ENCODE results near the gene SBF2. TPM values are rescaled to one million over a fixed set of nuclear protein-coding genes. Genes with fewer than 3 reads are reported as not detected.

Gene SBF2
- total and polyA plus RNA-seq, 5 donors from 2014 or later = 1.1 to 5.5 (median 2.1) TPM

GRCh38 chr11:9777525-9777924 lies 516.5 kb downstream of the SBF2 start:
- Mint-ChIP-seq H3K4me3 (no peak overlapping the region), H3K4me1 (peaks cover 0 to 4% (median under 1%) of the 10 kb centered on the region in 4 donors), H3K36me3 (peaks cover 10% of the 10 kb centered on the region), H3K27me3 (no peaks in the 10 kb centered on the region), H3K9me3 (no peaks in the 10 kb centered on the region), H3K27ac (no peak overlapping the region)
- no peak for ATAC-seq (ENCODE audit: low read depth in 2 of 2)
- no peaks in the 10 kb centered on the region for H3K4me1 ChIP-seq (ENCODE audit: control insufficient read depth, insufficient read depth, low read length, poor library complexity, severe bottlenecking)
- DNase-seq = no peak
- H3K36me3 ChIP-seq (ENCODE audit: control insufficient read depth, insufficient read depth, low read length) = peaks cover 7% of the 10 kb centered on the region
- no peaks in the 10 kb centered on the region for H3K27me3 ChIP-seq (ENCODE audit: control insufficient read depth, insufficient read depth, low read length)
- no peak overlapping the region for H3K27ac ChIP-seq (ENCODE audit: insufficient read depth, low read length, poor library complexity, severe bottlenecking)
- H3K9me3 ChIP-seq (ENCODE audit: control insufficient read depth in 2 of 2, low read length in 2 of 2) = no peaks in the 10 kb centered on the region
- H3K4me3 ChIP-seq (ENCODE audit: low read depth, low read length) = no peak overlapping the region

- H3K4me3 ChIP-seq (ENCODE audit: low read depth, low read length) = no peak overlapping the region
- no peak overlapping the region for H3K4me3 Mint-ChIP-seq
- no peaks in the 10 kb centered on the region for H3K27me3 Mint-ChIP-seq
- H3K9me3 ChIP-seq (ENCODE audit: control insufficient read depth in 2 of 2, low read length in 2 of 2) = no peaks in the 10 kb centered on the region
- no peaks in the 10 kb centered on the region for H3K27me3 ChIP-seq (ENCODE audit: control insufficient read depth, insufficient read depth, low read length)
- H3K36me3 Mint-ChIP-seq = peaks cover 10% of the 10 kb centered on the region
- no peak for ATAC-seq (ENCODE audit: low read depth in 2 of 2)
- H3K27ac ChIP-seq (ENCODE audit: insufficient read depth, low read length, poor library complexity, severe bottlenecking) = no peak overlapping the region
- DNase-seq = no peak
- peaks cover 0 to 4% (median under 1%) of the 10 kb centered on the region in 4 donors for H3K4me1 Mint-ChIP-seq
- no peaks in the 10 kb centered on the region for H3K9me3 Mint-ChIP-seq
- H3K4me1 ChIP-seq (ENCODE audit: control insufficient read depth, insufficient read depth, low read length, poor library complexity, severe bottlenecking) = no peaks in the 10 kb centered on the region
- H3K27ac Mint-ChIP-seq = no peak overlapping the region
- peaks cover 7% of the 10 kb centered on the region for H3K36me3 ChIP-seq (ENCODE audit: control insufficient read depth, insufficient read depth, low read length)
Measured at GRCh38 chr11:9777066-9777465, 517.0 kb downstream of the SBF2 start.

DNA sequence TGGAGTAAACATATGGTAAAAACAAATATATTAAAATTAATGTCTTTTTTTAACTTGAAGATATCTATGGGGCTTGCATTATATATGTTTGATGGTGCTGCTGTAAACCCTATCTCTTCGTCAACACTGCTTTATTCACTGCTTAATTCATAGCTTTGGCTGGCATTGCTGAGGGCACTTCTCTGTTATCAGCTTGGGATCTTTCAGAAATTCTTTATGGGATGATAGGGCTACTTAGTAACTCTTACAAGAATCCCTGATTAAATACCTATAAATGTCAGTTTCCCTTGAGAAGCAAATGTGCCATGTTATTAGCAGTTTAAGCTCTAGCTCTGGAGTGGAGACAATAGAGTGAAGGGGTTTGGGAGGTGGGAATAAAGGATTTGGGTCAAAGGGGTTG lies 517.8 kb downstream of the SBF2 start:
- H3K36me3 ChIP-seq (ENCODE audit: control insufficient read depth, insufficient read depth, low read length) = peaks cover 5% of the 10 kb centered on the region
- H3K4me3 ChIP-seq (ENCODE audit: low read depth, low read length) = no peak overlapping the region
- H3K4me1 ChIP-seq (ENCODE audit: control insufficient read depth, insufficient read depth, low read length, poor library complexity, severe bottlenecking) = no peaks in the 10 kb centered on the region
- Mint-ChIP-seq H3K36me3 (peaks cover 17% of the 10 kb centered on the region), H3K27ac (no peak overlapping the region), H3K27me3 (no peaks in the 10 kb centered on the region), H3K4me3 (no peak overlapping the region), H3K9me3 (no peaks in the 10 kb centered on the region), H3K4me1 (peaks cover 0 to 4% (median under 1%) of the 10 kb centered on the region in 4 donors)
- H3K27me3 ChIP-seq (ENCODE audit: control insufficient read depth, insufficient read depth, low read length) = no peaks in the 10 kb centered on the region
- no peaks in the 10 kb centered on the region for H3K9me3 ChIP-seq (ENCODE audit: control insufficient read depth in 2 of 2, low read length in 2 of 2)
- DNase-seq (no peak), ATAC-seq (ENCODE audit: low read depth in 2 of 2) (no peak)
- no peak overlapping the region for H3K27ac ChIP-seq (ENCODE audit: insufficient read depth, low read length, poor library complexity, severe bottlenecking)

DNA sequence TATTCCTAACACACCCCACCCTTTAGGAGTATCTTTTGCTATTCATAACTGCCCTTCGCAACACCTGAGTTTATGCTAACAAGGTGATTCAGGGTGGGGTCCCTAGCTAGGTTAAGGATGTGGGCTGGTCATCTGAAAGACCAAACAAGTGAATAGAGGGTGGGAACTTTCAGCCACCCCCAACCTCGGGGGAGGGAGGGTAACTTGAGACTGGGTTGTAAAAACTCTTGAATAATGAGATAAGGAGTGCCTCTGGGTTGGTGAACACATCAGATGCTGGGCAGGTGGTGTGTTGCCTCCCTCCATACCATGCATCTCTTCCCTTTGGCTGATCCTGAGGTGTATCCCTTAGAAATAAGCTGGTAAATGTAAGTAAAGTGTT lies 518.6 kb downstream of the SBF2 start:
- no peak overlapping the region for H3K4me3 ChIP-seq (ENCODE audit: low read depth, low read length)
- no peak overlapping the region for H3K4me3 Mint-ChIP-seq
- H3K36me3 ChIP-seq (ENCODE audit: control insufficient read depth, insufficient read depth, low read length) = peaks cover 3% of the 10 kb centered on the region
- H3K27me3 ChIP-seq (ENCODE audit: control insufficient read depth, insufficient read depth, low read length) = no peaks in the 10 kb centered on the region
- DNase-seq (no peak), ATAC-seq (ENCODE audit: low read depth in 2 of 2) (no peak)
- no peaks in the 10 kb centered on the region for H3K4me1 ChIP-seq (ENCODE audit: control insufficient read depth, insufficient read depth, low read length, poor library complexity, severe bottlenecking)
- H3K36me3 Mint-ChIP-seq = peaks cover 15% of the 10 kb centered on the region
- no peaks in the 10 kb centered on the region for H3K9me3 ChIP-seq (ENCODE audit: control insufficient read depth in 2 of 2, low read length in 2 of 2)
- no peaks in the 10 kb centered on the region for H3K9me3 Mint-ChIP-seq
- no peak overlapping the region for H3K27ac ChIP-seq (ENCODE audit: insufficient read depth, low read length, poor library complexity, severe bottlenecking)
- H3K4me1 Mint-ChIP-seq = peaks cover 0 to 4% (median under 1%) of the 10 kb centered on the region in 4 donors
- peak overlapping the region in 1 of 3 donors; percentile 16 for H3K27ac Mint-ChIP-seq
- H3K27me3 Mint-ChIP-seq = no peaks in the 10 kb centered on the region

DNA sequence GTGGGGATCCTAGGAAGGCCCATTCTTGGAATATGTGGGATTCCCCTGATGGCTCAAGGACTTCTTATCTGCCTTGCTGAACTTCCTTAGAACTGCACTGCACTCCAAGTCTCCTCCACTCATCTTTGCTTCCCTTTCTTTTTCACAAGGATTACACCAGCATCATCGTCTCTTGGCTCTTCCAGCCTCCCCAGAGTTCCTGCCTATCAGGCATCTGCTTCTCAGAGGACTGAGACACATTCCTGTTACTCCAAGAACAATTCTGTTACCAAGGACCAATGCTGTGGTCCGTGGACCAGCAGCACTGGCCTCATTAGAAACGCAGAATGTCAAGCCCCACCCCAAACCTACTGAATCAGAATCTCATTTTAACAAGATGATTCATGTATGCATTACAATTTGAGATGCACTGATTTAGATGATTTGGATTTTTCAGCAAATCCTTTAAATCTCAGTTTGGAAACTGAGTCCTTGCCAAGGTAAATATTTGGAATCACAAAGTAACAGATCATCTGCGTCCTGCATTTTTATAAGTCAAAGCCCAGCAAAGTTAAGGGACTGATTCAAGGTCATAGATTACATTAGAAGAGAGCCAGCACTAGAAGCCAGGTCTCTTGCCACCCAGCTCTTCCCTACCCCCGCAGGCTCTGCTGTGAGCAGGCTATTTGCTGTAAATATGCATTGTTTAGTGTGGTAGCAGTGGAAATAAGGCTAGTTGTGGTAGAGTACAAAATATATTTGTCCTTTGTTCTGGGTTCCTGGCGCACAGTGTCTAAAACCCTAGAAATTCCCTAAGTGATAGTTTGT lies 519.2 kb downstream of the SBF2 start:
- Mint-ChIP-seq H3K4me1 (peaks cover 0 to 4% (median under 1%) of the 10 kb centered on the region in 4 donors), H3K9me3 (no peaks in the 10 kb centered on the region), H3K27ac (peak overlapping the region in 2 of 3 donors; percentile 16 to 69)

DNA sequence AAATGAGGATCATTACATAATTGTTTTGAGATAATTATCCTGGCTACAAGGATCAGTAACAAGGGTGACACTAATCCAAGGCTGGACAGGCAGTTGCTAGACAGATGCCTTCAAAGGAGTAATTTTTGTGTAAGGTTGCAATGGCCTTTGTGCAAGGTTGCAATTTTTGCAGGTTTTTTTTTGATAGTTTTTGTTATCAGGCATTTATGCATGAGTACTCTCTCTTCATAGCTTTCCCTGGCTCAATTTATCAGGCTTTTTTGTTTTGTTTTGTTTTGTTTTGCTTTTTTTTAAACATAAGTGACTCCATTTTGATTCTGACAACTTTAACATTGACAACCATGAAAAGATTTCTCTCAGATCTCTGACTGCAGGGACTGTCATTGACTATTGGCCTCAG lies 519.9 kb downstream of the SBF2 start:
- Histone ChIP-seq H3K9me3 (ENCODE audit: control insufficient read depth in 2 of 2, low read length in 2 of 2) (no peaks in the 10 kb centered on the region), H3K36me3 (ENCODE audit: control insufficient read depth, insufficient read depth, low read length) (no peaks in the 10 kb centered on the region), H3K27ac (ENCODE audit: insufficient read depth, low read length, poor library complexity, severe bottlenecking) (no peak overlapping the region), H3K4me3 (ENCODE audit: low read depth, low read length) (no peak overlapping the region), H3K4me1 (ENCODE audit: control insufficient read depth, insufficient read depth, low read length, poor library complexity, severe bottlenecking) (no peaks in the 10 kb centered on the region), H3K27me3 (ENCODE audit: control insufficient read depth, insufficient read depth, low read length) (no peaks in the 10 kb centered on the region)
- peaks cover 8% of the 10 kb centered on the region for H3K36me3 Mint-ChIP-seq
- no peak for DNase-seq
- no peaks in the 10 kb centered on the region for H3K9me3 Mint-ChIP-seq
- ATAC-seq (ENCODE audit: low read depth in 2 of 2) = no peak
- H3K4me3 Mint-ChIP-seq = no peak overlapping the region
- no peaks in the 10 kb centered on the region for H3K27me3 Mint-ChIP-seq
- H3K27ac Mint-ChIP-seq = peak overlapping the region in 1 of 3 donors; percentile 69
- peaks cover 0 to 4% (median under 1%) of the 10 kb centered on the region in 4 donors for H3K4me1 Mint-ChIP-seq

More for the DNA sequence above, 519.2 kb downstream of the SBF2 start:
- Histone ChIP-seq H3K27me3 (ENCODE audit: control insufficient read depth, insufficient read depth, low read length) (no peaks in the 10 kb centered on the region), H3K4me3 (ENCODE audit: low read depth, low read length) (no peak overlapping the region), H3K27ac (ENCODE audit: insufficient read depth, low read length, poor library complexity, severe bottlenecking) (no peak overlapping the region), H3K4me1 (ENCODE audit: control insufficient read depth, insufficient read depth, low read length, poor library complexity, severe bottlenecking) (no peaks in the 10 kb centered on the region), H3K9me3 (ENCODE audit: control insufficient read depth in 2 of 2, low read length in 2 of 2) (no peaks in the 10 kb centered on the region), H3K36me3 (ENCODE audit: control insufficient read depth, insufficient read depth, low read length) (no peaks in the 10 kb centered on the region)
- H3K36me3 Mint-ChIP-seq = peaks cover 12% of the 10 kb centered on the region
- no peak for DNase-seq
- H3K4me3 Mint-ChIP-seq = no peak overlapping the region
- no peaks in the 10 kb centered on the region for H3K27me3 Mint-ChIP-seq
- no peak for ATAC-seq (ENCODE audit: low read depth in 2 of 2)

- Mint-ChIP-seq H3K4me1 (peaks cover 0 to 4% (median under 1%) of the 10 kb centered on the region in 4 donors), H3K4me3 (no peak overlapping the region), H3K9me3 (no peaks in the 10 kb centered on the region), H3K36me3 (peaks cover 8% of the 10 kb centered on the region), H3K27ac (no peak overlapping the region), H3K27me3 (no peaks in the 10 kb centered on the region)
- Histone ChIP-seq H3K9me3 (ENCODE audit: control insufficient read depth in 2 of 2, low read length in 2 of 2) (no peaks in the 10 kb centered on the region), H3K27me3 (ENCODE audit: control insufficient read depth, insufficient read depth, low read length) (no peaks in the 10 kb centered on the region), H3K27ac (ENCODE audit: insufficient read depth, low read length, poor library complexity, severe bottlenecking) (no peak overlapping the region), H3K4me1 (ENCODE audit: control insufficient read depth, insufficient read depth, low read length, poor library complexity, severe bottlenecking) (no peaks in the 10 kb centered on the region), H3K4me3 (ENCODE audit: low read depth, low read length) (no peak overlapping the region), H3K36me3 (ENCODE audit: control insufficient read depth, insufficient read depth, low read length) (no peaks in the 10 kb centered on the region)
- no peak for DNase-seq
- no peak for ATAC-seq (ENCODE audit: low read depth in 2 of 2)
Measured at GRCh38 chr11:9773524-9773923, 520.5 kb downstream of the SBF2 start.

DNA sequence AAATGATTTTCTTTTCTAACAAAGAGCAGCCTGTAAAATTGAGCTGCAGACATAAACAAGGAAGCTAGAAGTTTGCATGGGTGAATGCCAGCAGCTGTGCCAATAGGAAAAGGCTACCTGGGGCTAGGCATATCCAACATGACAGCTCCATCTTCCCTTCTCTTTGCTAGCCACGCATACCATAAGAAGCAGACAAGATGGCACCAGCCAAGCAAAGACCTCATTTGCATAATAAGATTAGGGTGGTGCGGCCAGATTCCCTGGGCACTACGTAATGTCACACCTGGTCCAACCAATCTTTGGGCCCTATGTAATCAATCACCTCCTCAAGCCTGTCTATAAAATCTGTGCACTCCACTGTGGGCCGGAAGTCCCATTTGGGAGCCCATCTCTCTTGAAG lies 521.8 kb downstream of the SBF2 start:
- Histone ChIP-seq H3K4me3 (ENCODE audit: low read depth, low read length) (no peak overlapping the region), H3K27ac (ENCODE audit: insufficient read depth, low read length, poor library complexity, severe bottlenecking) (no peak overlapping the region), H3K27me3 (ENCODE audit: control insufficient read depth, insufficient read depth, low read length) (no peaks in the 10 kb centered on the region), H3K9me3 (ENCODE audit: control insufficient read depth in 2 of 2, low read length in 2 of 2) (no peaks in the 10 kb centered on the region), H3K4me1 (ENCODE audit: control insufficient read depth, insufficient read depth, low read length, poor library complexity, severe bottlenecking) (no peaks in the 10 kb centered on the region), H3K36me3 (ENCODE audit: control insufficient read depth, insufficient read depth, low read length) (no peaks in the 10 kb centered on the region)
- DNase-seq = no peak
- Mint-ChIP-seq H3K4me3 (no peak overlapping the region), H3K9me3 (no peaks in the 10 kb centered on the region), H3K4me1 (peaks cover 0 to 4% (median under 1%) of the 10 kb centered on the region in 4 donors), H3K36me3 (peaks cover 8% of the 10 kb centered on the region), H3K27me3 (no peaks in the 10 kb centered on the region), H3K27ac (no peak overlapping the region)
- ATAC-seq (ENCODE audit: low read depth in 2 of 2) = no peak
